ENCODE data around the gene CCDC148.

Gene CCDC148

DNA sequence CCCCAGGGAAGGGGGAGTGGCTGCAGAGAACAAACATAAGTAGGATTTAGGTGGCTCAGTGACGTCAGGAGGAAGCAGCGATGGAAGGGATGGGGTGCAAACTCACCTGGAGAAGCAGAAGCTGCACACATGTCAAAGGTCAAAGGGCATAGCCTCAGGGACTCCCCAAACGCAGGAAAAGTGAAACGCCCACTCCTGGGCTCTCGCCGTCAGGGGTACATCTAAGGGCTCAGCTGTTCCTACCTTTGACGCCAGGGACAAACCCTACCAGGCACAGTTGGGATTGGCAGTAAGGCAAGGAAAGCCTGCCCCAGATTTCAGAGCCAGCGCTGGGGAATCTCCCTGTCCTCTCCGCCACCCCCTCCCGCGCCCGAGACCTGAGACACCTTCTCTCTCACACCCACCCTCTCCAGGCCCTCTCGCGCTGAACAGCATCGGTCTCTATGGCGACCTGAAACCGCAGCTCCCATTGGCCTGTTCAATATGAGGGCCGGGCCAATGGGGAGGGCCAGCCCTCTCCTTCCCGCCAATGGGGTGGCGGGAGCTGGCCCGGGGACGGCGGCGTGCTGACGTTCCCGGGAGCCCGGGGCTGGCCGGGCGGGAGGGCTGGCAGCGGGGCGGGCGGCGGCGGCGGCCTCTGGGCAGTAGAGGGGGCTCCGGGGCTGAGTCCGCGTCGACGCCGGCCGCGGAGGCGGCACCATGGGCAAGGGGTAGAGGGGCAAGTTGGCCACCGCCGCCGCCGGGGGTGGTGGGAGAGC is at the start of gene CCDC148, which contains the start of gene PKP4:
TSS of gene CCDC148 (minus strand) at position 445 of the 758 bp plus-strand sequence. CDS start at position 131, 314 bp downstream.
TSS of gene PKP4 (plus strand) at position 644 of the 758 bp plus-strand sequence. CDS start 76,233 bp downstream, outside the sequence.
- DNase-seq = peak; percentile 89

- no peak for DNase-seq
Measured at GRCh38 chr2:158505448-158505934, 48.9 kb upstream of the CCDC148 start.

GRCh38 chr2:158504088-158504487 is 47.5 kb upstream of the CCDC148 start:
- no peak for DNase-seq

DNA sequence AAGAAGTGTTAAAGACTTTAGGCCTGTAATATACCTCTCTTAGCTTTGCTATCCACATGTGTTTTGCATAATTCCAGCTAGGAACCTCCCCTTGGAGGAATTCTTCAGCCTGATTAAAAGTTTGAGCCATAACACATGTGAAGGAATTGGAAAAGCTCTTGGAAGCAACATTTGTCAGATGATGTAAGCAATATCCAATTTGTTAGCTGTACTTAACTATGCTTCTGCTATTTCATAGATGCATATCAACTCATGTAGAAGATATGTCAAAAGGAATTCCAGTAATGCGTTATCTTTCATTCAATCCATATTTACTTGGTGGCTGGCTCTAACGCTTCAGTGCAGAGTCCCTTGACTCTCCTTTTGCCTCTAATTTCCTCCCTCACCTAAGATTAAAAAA is 46.4 kb upstream of the CCDC148 start:
- no peak for DNase-seq

DNA sequence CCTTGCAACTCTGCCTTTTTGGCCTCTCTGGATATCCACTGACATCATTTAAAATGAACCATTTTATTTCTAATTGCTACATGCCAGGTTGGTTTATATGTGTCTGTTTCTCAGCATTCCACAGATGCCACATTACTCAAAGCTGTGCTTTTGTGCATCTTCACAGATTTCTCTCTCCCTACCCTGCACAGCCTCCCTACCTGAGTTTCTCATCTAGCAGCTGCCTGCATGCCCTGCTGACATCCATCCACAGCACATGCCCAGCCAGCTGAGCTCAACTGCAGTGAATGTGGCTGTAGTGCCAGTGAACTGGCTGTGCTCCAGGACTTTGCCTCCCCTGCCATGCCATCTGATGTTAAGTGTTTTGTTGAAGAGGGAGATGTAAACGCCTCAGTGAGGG is 44.7 kb upstream of the CCDC148 start:
- DNase-seq = no peak

- DNase-seq = no peak
Measured at GRCh38 chr2:158500333-158500732, 43.8 kb upstream of the CCDC148 start.

- DNase-seq = no peak
Measured at GRCh38 chr2:158499383-158499782, 42.8 kb upstream of the CCDC148 start.

GRCh38 chr2:158498749-158499136 is 42.2 kb upstream of the CCDC148 start:
- no peak for DNase-seq

DNA sequence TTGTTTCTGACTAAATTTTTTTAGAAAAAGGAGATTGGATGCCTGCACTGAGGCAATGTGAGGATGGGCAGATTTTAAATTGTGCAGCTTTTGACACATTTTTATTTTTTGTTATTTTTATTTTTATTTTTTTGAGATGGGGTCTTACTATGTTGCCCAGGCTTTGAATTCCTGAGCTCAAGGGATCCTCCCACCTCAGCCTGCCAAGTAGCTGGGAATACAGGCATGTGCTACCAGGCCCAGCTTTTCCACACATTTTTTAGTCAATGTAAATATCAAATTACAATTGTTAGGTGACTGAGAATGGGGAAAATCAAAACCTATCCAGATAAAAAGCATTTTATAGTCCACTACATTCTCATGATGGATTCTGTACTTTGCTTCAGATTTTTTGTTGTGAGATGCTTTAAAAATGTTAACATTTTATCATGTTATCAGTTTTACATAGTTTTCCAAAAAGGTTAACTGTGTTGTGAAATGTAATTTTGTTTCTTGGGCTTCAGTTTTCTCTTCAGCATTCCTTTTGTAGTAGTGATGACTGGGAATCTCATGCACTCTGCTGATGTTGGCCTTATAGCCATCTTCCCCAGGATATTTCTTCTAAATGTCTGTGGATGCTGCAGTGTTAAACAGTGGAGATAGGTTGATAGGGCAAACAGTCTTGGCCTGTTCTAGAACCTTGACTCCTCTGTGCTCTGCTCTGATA is 41.6 kb upstream of the CCDC148 start:
- no peak for DNase-seq

DNA sequence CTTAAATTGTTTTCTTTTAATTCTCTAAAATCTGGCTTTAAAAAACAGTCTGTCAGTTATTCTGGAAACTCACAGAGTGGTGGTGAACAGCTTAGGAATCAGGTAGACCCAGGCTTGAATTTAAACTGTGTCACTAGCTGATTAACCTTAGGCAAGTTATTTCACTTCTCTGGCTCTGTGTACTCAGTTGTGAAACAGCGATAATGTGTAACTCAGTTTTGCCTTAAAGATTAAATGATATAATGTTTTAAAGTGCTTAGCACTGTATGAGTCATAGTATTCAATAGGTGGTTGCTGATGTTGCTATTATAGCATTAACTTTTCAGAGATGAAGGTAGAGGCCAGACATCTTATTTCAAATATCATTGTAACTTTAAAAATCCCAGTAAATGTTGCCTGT is 40.9 kb upstream of the CCDC148 start:
- no peak for DNase-seq

DNA sequence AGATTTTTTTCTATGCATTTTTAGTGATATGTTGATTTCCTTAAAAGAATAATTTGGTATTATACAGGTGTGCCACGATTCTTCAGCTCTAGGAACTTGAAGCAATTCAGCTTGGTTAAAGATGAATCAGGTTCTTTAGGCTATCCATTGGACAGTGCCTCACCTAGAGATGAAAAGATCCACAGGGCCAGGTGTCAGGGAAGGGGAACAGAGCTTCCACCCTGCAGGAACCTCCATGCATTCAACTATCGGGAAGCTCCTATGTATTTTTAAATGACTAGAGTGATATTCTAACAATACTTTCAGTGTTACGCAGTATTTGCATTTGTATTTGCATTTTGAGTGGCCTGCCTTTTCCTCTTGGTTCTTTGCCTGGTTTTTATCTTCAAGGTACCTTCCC is 40.4 kb upstream of the CCDC148 start:
- DNase-seq = no peak

DNA sequence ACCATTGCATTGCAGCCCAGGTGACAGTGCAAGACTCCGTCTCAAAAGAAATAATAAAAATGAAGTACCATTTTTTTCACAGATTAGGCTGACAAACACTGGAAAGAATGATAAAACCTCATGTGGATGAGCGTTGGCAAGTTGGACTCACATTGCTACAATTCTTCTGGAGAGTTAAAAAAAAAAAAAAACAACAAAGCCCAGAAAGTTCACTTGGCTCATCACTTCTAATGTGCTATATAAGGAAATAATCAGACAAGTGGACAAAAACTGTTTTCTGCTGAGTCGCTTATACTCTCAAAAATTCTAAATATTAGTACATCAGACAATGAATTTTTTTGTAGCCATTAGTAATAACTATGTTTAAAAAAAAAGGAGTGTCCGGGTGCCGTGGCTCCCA is 38.6 kb upstream of the CCDC148 start:
- no peak for DNase-seq

DNA sequence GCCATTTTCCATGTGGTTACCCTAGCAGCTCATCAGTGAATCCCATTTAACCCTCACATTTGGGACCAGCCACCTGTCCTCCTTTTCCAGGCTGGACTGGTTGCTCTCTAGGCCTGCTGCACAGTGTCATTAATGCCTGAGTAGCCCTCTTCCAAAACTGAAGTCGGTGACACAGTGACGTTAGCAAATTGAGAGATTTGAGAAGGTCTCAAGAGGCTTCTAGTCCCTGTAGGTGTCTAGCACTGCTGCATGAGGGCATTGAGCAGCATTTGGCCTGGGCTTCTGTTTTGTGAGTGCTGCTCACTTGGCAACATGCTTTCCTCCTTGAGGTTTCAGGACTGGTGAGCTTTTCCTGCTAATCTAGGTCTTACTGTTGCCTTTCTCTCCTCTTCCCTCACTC is 36.9 kb upstream of the CCDC148 start:
- DNase-seq = no peak

GRCh38 chr2:158491072-158491471 is 34.5 kb upstream of the CCDC148 start:
- DNase-seq = no peak

GRCh38 chr2:158489366-158490112 is 33.0 kb upstream of the CCDC148 start:
- no peak for DNase-seq

GRCh38 chr2:158488442-158489216 is 32.1 kb upstream of the CCDC148 start:
- no peak for DNase-seq

DNA sequence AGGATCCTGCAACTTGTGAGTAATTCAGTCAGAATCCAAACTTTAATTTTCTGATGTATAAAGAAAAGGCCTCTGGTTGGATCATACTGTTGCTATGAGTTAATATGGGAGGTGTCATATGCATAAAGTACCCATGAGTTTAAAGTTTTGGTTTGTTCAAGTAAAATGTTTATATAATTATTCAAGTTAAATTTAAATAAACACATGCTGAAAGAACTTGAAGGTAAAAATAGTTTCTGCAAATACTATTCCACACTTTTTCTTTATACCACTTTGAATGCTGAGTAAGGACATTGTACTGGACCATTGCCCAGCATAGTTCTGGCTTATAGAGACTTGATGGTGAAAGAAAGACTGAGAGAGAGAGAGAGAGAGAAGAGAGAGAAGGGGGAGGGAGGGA is 30.9 kb upstream of the CCDC148 start:
- DNase-seq = no peak

DNA sequence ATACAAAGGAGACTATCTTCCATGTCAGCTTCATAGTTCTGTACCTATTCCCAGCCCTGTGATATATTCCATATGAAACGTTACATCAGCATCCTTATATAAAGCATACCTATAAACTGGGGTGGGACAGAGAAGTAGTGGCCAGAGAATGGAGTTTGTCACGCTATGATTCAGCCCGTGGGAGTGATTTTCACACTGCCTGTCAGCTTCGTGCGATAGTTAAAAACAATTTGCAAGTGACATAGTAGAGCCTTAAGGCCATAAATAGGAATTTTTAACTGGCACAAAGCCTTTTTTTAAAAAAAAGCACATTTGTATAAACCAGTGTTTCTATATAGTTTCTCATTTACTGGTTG is 30.4 kb upstream of the CCDC148 start:
- DNase-seq = no peak

DNA sequence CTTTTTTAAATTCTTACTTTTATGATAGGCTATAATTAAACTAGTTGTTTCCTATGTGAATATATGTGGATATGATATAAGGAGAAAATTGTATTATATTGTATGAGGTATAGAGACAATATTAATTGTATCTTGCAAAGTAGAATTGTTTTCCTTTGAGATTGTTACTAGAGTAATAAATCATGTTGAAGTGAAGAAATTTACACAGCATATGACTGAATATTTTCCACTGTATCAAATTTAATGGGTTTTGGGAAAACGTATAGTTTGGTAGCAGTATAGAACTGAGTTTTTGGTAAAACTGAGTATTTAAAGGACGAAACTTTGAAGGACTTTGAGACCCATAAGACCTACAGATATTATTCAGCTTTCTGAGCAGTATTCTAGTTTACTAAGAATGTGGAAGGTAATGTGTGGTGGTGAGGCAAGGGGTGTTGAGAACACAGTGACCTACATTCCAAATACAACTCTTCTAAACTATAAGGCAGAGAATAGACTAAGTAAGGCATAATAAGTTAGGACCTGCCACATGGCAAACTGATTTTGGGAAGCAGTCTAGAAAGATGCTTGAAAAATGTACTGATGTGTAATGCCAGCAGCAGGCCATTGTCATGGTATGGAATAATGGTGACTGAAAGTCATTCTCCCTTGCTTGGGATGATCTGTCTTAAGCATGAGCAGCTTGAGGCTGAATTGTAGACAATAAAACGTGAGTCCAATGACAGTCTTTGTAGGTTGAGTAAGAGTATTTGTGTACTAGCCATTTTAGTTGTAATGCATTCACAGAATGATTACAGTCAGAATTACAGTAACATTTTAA is 29.8 kb upstream of the CCDC148 start:
- DNase-seq = no peak

- no peak for DNase-seq
Measured at GRCh38 chr2:158484892-158485556, 28.5 kb upstream of the CCDC148 start.

GRCh38 chr2:158482594-158482993 is 26.0 kb upstream of the CCDC148 start:
- no peak for DNase-seq

Data from CD4-positive, alpha-beta T cell treated with Interleukin-6 for 4 hours (primary cell).